NCI-H187 (cell line): ENCODE data around the gene KRTAP4-6.
"Not testable (repeated sequence)": the region's sequence is repeated elsewhere in the genome, so short reads cannot be mapped to it uniquely, and the experiment has no call there.

Experiments
- DNase-seq, 2 experiments: peaks; one replicate each; lab custom pipeline; 2025; lab: John Stamatoyannopoulos, UW

The KRTAP4-6 gene

GRCh38 chr17:41147531-41148204 is 7.3 kb upstream of the KRTAP4-6 start:
- no peak for DNase-seq

- DNase-seq = no peak
These were observed 4.9 kb upstream of the KRTAP4-6 start for GRCh38 chr17:41145261-41145660.

- no peak for DNase-seq
These were observed 4.5 kb upstream of the KRTAP4-6 start for GRCh38 chr17:41144846-41145245.

- DNase-seq = no peak
These were observed 1.0 kb upstream of the KRTAP4-6 start for GRCh38 chr17:41141361-41141760.

GRCh38 chr17:41139865-41140264 is 479 bp downstream of the KRTAP4-6 start:
- DNase-seq = not testable (repeated sequence)

- no peak for DNase-seq
These were observed 6.2 kb downstream of the KRTAP4-6 start for GRCh38 chr17:41133880-41134735.

- DNase-seq = no peak
These were observed 8.4 kb downstream of the KRTAP4-6 start for GRCh38 chr17:41131979-41132378.

- no peak for DNase-seq
These were observed 13.0 kb downstream of the KRTAP4-6 start for GRCh38 chr17:41127371-41127770.

- no peak for DNase-seq
These were observed 13.9 kb downstream of the KRTAP4-6 start for GRCh38 chr17:41126412-41126811.

- DNase-seq = no peak
These were observed 15.3 kb downstream of the KRTAP4-6 start for GRCh38 chr17:41125064-41125463.

GRCh38 chr17:41123991-41124371 is 16.4 kb downstream of the KRTAP4-6 start, which contains the start of gene KRTAP4-12:
KRTAP4-12 (minus strand) TSS chr17:41124182; CDS start chr17:41124122, 60 bp downstream.
- DNase-seq = not testable (repeated sequence)

GRCh38 chr17:41123292-41123990 is 16.9 kb downstream of the KRTAP4-6 start:
- DNase-seq = not testable (repeated sequence)

GRCh38 chr17:41121742-41122141 is 18.6 kb downstream of the KRTAP4-6 start:
- no peak for DNase-seq

- not testable (repeated sequence) for DNase-seq
These were observed 20.4 kb downstream of the KRTAP4-6 start for GRCh38 chr17:41119696-41120690.

GRCh38 chr17:41118721-41119120 is 21.6 kb downstream of the KRTAP4-6 start:
- DNase-seq = no peak

- DNase-seq = not testable (repeated sequence)
These were observed 22.4 kb downstream of the KRTAP4-6 start, which contains the start of gene KRTAP4-11 for GRCh38 chr17:41117846-41118386. KRTAP4-11 (minus strand) TSS chr17:41118373; CDS start chr17:41118315, 58 bp downstream.

GRCh38 chr17:41116297-41116696 is 24.0 kb downstream of the KRTAP4-6 start:
- DNase-seq = no peak

- no peak for DNase-seq
These were observed 29.0 kb downstream of the KRTAP4-6 start for GRCh38 chr17:41111151-41111885.

GRCh38 chr17:41108728-41109386 is 31.5 kb downstream of the KRTAP4-6 start:
- not testable (repeated sequence) for DNase-seq
